Amniotic epithelial cell (primary cell): ENCODE results near the gene PPIL6.
A peak's percentile ranks its signal among the peaks of the same experiment; 100 is the strongest.

Experiments
- DNase-seq: peaks from one replicate; pipeline ENCODE4 v3.0.0-alpha.2; 2010; ENCODE audit warnings: low read depth

PPIL6 gene

GRCh38 chr6:109449064-109449794 is 8.8 kb upstream of the PPIL6 start:
- no peak for DNase-seq

DNA sequence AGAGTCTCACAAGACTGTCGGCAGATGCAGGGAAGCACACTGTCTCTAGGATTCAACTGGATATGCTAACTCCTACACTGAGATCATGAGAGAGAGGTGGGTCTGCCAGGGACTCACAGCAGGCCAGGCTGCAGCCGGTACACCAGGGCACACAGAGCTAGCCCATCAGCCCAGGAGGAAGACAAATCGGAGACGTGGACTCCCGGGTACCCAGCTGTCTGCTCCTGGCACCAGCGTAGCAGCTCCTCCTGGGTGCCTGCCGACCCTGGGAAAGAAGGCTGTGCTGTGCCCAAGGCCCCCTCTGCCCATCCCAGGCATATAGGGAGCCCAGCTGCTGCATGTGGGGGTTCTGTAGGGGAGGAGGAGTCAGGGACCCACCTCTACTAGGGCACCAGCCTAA is 8.2 kb upstream of the PPIL6 start:
- DNase-seq = no peak

- peak; percentile 20 for DNase-seq
These were observed 7.6 kb upstream of the PPIL6 start for GRCh38 chr6:109447878-109448555.

- DNase-seq = no peak
These were observed 6.7 kb upstream of the PPIL6 start for GRCh38 chr6:109447087-109447486.

GRCh38 chr6:109446541-109446940 is 6.1 kb upstream of the PPIL6 start:
- no peak for DNase-seq

DNA sequence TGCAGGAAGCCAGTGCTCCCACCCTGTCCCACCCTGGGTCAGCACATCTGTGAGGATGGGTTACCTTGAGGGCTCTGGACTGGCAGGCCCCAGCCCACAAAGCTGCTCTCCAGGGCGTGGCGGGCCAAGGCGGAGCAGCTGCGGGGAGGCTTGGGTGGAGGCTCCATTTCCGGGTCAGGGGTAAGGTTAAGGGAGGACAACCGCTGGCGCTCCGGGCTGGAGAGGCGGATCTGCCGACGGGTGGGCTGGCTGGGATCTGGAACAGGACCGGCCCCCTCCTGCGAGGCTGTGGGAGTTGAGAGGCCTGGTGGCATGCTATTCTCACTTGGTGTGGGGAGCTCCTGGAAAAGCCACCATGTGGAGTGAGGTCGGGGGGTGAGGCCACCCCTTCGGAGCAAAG is 5.6 kb upstream of the PPIL6 start:
- DNase-seq = no peak

- no peak for DNase-seq
These were observed 5.0 kb upstream of the PPIL6 start for GRCh38 chr6:109445382-109445781.

- DNase-seq = no peak
These were observed 3.1 kb upstream of the PPIL6 start for GRCh38 chr6:109443425-109443950.

GRCh38 chr6:109442393-109442924 is 2.0 kb upstream of the PPIL6 start:
- DNase-seq = no peak

- peak; percentile 53 for DNase-seq
These were observed 815 bp upstream of the PPIL6 start for GRCh38 chr6:109441069-109441816.

DNA sequence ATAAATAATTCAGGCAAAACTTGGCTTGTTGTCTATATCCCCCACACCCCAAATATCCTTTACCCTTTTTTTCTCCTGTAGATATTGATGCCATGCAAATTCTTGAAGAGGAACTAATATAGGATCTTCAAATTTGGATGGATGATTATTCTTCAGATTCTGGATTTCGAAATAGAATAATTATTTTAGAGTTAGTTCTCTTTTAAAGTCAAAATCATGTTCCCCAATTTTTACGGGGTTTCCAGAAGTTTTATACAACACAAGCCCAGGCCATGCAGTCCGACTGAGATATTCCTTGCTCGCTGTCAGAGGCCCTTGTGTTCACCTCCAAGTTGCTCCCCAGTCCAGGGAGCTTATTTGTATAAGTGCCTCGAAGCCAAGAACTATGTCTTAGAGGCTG is 4.4 kb downstream of the PPIL6 start:
- no peak for DNase-seq

DNA sequence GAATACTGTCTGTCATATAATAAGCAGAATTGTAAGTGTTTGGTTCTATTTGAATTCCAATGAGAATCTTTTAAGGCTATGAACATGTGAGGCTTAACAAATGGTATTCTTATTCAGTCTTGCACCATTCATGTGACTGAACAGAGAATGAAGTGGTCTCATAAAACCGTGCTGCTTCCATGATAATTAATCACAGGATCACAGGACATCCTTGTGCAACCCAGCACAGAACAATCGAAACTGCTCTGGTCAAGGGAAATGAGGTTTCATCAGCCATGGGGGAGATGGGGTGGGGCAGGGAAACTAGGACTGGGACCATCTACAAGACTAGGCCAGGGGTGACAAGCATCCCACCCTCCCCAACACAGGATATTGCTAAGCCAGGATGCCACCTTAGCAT is 6.0 kb downstream of the PPIL6 start:
- peak; percentile 60 for DNase-seq

GRCh38 chr6:109429496-109429895 is 10.9 kb downstream of the PPIL6 start:
- no peak for DNase-seq

- peak; percentile 77 for DNase-seq
These were observed 11.4 kb downstream of the PPIL6 start for GRCh38 chr6:109428889-109429477.

DNA sequence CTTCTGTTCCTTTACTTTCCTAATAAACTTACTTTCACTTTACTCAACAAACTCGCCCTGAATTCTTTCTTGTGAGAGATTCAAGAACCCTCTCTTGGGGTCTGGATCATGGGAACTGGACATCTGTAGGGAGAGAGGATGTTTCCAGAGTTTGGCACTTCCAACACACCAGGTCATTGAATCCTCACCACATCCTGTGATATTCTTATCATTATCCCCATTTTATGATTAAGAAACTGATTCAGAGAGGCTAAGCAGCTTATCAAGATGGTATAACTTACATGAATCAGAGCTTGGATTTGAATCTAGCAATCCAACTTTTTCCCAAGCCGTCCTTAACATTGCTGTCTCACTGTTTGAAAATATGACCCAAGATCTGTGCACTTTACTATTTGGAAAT is 15.5 kb downstream of the PPIL6 start:
- peak; percentile 77 for DNase-seq

DNA sequence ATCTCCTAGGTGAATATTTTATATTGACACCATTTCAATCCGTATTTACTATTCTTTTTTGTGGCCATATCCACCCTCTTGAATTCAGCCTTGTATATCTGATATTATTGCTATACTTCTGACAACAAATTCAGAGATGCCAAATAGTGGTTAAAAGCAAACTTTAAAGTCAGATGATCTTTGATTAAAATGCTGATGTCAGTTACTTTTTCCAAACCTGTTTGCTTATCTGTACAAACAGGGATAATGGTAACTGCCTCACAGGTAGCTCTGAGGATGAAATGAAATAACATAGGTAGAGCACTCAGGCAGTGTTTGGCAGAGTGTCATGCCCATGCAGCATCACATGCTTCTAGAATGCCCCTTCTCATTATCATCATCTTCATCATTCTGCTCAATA is 19.2 kb downstream of the PPIL6 start:
- no peak for DNase-seq

DNA sequence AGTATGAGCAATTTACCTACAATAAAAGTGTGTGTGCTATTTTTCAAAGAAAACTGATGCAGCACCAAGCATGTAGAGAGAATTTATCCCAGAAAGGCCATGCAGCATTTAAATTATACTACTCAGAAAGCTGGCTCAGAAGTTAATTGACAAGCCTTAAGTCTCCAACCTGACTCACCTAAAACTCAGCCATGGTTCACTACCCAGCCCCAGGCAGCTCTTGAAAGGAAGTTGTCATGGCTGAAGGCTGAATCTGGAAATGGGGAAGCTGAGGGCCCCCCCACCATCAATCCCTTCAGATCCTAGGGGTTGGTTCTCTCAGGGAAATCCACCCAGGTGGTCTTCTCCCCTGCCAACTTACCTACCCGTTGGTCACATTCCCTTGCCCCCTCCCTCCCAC is 19.7 kb downstream of the PPIL6 start:
- DNase-seq = no peak

GRCh38 chr6:109417646-109418045 is 22.8 kb downstream of the PPIL6 start:
- DNase-seq = no peak

DNA sequence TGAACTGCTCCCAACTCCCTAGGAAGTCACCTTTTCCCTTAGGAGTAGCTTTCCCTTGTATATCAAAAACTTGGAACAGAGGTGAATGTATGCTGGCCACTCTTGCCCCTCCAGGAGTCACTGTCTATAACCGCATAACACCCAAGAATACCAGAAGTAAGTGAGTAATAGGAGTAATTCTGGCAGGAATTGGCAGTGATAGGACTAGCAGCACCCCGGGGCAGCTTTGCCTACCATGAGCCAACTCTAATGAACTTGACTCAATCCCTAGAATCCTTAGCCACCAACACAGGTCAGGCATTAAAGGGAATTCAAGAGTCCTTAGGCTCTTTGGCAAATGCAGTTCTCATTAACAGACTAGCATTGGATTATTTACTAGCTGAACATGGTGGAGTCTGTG is 29.4 kb downstream of the PPIL6 start:
- no peak for DNase-seq

DNA sequence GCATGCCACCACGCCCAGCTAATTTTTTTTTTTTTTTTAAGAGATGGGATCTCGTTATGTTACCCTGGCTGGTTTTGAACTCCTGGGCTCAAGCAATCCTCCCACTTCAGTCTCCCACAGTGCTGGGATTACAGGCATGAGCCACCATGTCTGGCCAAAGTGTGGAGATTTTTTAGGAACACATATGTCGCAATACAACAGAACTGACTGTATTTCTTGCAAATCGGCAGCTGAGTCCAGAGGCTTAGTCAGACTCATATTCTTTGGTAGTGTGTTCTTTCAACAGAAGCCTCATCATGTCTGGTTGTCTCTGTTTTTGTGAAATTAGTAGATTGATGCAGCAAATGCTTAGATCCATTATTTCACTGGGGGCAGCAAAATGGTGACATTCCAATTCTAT is 34.2 kb downstream of the PPIL6 start:
- DNase-seq = peak; percentile 93

DNA sequence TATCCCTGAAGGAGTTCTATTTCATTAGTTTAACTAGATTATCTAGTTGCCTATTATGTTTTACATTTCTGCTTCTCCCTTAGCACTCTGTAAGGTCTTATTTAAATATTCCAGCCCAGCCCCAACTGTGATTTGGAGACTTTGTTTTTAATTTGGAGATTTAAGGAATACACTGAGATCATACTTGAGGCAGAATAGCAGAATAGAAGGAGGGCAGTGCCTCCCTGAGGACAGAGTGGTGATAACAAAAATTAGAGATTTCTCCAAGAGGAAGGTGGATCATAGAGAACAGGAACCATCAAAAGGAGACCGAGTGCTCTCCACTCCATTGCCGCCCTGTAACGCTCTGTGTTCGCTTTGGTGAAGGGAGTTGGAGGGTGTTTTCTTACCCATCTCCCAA is 43.4 kb downstream of the PPIL6 start:
- no peak for DNase-seq

- no peak for DNase-seq
These were observed 44.2 kb downstream of the PPIL6 start for GRCh38 chr6:109396046-109396718.
